MM.1S (cell line): Measurements from ENCODE around the gene MAD1L1.

Experiments
- DNase-seq: peaks from one replicate; pipeline ENCODE4 v3.0.0-alpha.2; 2015
- H2AFZ ChIP-seq: fragments of 300-600 bp; sonication (generic); 2 replicates; pipeline ENCODE4 v1.6.0; 2016; ENCODE audit warnings: antibody characterized with exemption, low read length
- H3F3A ChIP-seq: fragments of 300-600 bp; sonication (generic); 2 replicates; pipeline ENCODE4 v1.6.1; 2016; ENCODE audit warnings: mild to moderate bottlenecking, antibody characterized with exemption, low read length, moderate library complexity, mixed read lengths; ENCODE audit not compliant: insufficient read depth
- H3K27ac ChIP-seq: fragments of 300-600 bp; sonication (generic); 2 replicates; pipeline ENCODE4 v1.5.1; 2016; ENCODE audit warnings: mild to moderate bottlenecking, low read length
- H3K27me3 ChIP-seq: fragments of 300-600 bp; sonication (generic); replicated peaks from 2 replicates; pipeline ENCODE4 v1.6.0; 2016; ENCODE audit warnings: low read length; ENCODE audit not compliant: insufficient read depth
- H3K36me3 ChIP-seq: fragments of 300-600 bp; sonication (generic); replicated peaks from 2 replicates; pipeline ENCODE4 v1.6.1; 2016; ENCODE audit warnings: mild to moderate bottlenecking, low read length, mixed read lengths; ENCODE audit not compliant: insufficient read depth
- H3K4me1 ChIP-seq: fragments of 300-600 bp; sonication (generic); 2 replicates; pipeline ENCODE4 v1.6.1; 2016; ENCODE audit warnings: low read length, mixed read lengths
- H3K4me2 ChIP-seq: fragments of 300-600 bp; sonication (generic); 2 replicates; pipeline ENCODE4 v1.6.0; 2016; ENCODE audit warnings: low read depth, low read length
- H3K4me3 ChIP-seq: fragments of 300-600 bp; sonication (generic); 2 replicates; pipeline ENCODE4 v1.5.1; 2016; ENCODE audit warnings: low read length, mixed read lengths
- H3K79me2 ChIP-seq: fragments of 300-600 bp; sonication (generic); 2 replicates; pipeline ENCODE4 v1.6.1; 2016; ENCODE audit warnings: mixed run types, low read length, mixed read lengths
- H3K9ac ChIP-seq: fragments of 300-600 bp; sonication (generic); 2 replicates; pipeline ENCODE4 v1.6.1; 2016; ENCODE audit warnings: low read length, mixed read lengths
- H3K9me2 ChIP-seq: fragments of 300-600 bp; sonication (generic); replicated peaks from 2 replicates; pipeline ENCODE4 v1.6.1; 2016; ENCODE audit warnings: mild to moderate bottlenecking, low read length, mixed read lengths; ENCODE audit not compliant: insufficient read depth
- H3K9me3 ChIP-seq: fragments of 300-600 bp; sonication (generic); replicated peaks from 2 replicates; pipeline ENCODE4 v1.6.1; 2016; ENCODE audit warnings: mild to moderate bottlenecking, low read length, mixed read lengths; ENCODE audit not compliant: insufficient read depth
- H4K20me1 ChIP-seq: fragments of 300-600 bp; sonication (generic); 2 replicates; pipeline ENCODE4 v1.6.1; 2016; ENCODE audit warnings: mild to moderate bottlenecking, low read length, moderate library complexity, mixed read lengths; ENCODE audit not compliant: insufficient read depth
- EZH2 ChIP-seq: fragments of 300-600 bp; sonication (generic); optimal IDR thresholded peaks from 2 replicates; pipeline ENCODE3; 2017; ENCODE audit warnings: low read depth, mild to moderate bottlenecking, antibody characterized with exemption, low read length, mixed read lengths
- EZH2phosphoT487 ChIP-seq: fragments of 300-600 bp; sonication (generic); IDR thresholded peaks from 2 replicates; pipeline ENCODE4 v1.6.1; 2018; ENCODE audit warnings: antibody characterized with exemption, low read length
- TF ChIP-seq, protein P1 (sequence below): fragments of 300-600 bp; sonication (generic); IDR thresholded peaks from 2 replicates; pipeline ENCODE4 v1.5.1; 2016; ENCODE audit warnings: antibody characterized with exemption, low read length, mixed read lengths

Gene MAD1L1

DNA sequence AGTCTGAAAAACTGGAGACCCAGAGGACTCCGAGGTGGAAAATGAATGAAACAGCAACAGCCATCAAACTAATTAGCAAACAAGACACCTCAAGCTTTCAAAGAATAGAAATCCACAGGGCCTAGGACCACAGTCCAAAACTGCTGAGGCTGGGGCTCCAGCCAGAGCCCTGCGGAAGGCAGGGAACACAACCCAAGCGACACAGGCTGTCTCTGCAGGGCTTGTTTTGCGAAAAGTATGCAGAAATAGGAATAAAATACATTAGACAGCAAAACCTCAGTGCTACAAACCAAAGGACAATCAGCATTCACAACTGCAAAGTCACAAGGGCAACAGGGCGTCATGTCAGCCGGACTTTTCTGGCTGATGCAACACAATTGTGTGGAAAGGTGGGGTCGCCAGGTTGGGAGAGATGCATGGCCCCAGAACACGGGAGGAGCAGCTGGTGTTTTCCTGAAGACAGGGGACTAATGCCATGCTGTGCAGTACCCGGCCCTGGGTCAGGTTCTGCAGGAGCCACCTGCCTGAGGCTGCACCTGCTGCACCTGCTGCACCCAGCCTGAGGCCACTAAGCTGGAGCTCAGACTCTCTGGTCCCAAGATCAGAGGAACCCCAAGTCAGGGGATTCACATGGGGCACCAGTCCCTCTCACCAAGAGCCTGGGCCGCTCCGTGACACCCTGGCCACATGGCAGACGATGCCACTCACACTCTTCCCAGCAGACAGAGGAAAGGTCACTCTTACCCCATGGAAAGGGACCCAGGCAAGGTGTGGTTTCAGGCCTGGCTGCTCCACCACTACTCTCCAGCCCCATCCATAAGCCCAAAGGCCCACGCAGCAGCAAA, 74.2 kb downstream of the MAD1L1 start:
- H3K4me1 ChIP-seq: no peaks in the 10 kb centered on the region
- H3K9ac ChIP-seq: no peak overlapping the region

DNA sequence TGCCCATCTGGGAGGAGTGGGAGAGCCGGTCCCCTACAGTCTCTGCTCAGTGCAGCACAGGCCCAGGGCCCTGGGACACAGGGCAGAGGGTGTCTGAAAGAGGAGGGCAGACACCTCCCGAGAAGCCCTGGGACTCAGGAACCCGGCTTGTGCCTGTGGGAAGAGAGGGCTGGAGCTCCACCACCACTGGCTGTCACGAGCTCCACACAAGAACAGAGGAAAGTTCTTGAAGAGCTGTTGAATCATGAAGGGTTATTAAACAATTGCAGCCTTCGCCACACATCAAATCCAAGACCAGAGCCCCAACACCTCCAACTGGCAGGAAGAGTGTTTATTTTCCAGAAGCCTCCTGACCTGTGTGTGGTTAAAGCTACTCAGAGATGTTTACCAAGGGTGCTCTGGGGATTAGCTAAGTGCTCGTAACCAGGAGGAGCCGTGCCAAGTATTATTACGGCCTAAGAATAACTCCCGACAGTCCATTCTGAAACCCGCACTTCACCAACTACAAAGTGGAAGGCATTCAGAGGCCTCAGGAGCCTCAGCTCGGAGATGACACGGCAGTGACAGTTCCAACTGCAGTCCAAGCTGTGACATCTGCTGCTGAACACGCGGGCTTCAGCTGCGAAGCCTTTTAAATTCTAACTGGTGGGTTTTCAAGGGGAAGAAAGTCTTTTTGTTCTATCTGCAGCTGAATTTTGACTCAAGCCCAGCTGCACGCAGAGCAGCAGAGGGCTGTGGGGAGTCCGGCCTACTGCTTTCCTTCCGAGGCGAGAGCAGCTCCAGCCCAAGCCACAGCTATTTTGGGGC, 75.1 kb downstream of the MAD1L1 start:
- H3K9ac ChIP-seq: no peak overlapping the region
- DNase-seq: no peak
- no peaks in the 10 kb centered on the region for H3K79me2 ChIP-seq
- H2AFZ ChIP-seq: no peak overlapping the region
- no peaks in the 10 kb centered on the region for H3K36me3 ChIP-seq
- no peaks in the 10 kb centered on the region for H3F3A ChIP-seq
- no peak overlapping the region for H3K4me3 ChIP-seq
- no peak for TF ChIP-seq EZH2
- TF ChIP-seq, protein P1, sequence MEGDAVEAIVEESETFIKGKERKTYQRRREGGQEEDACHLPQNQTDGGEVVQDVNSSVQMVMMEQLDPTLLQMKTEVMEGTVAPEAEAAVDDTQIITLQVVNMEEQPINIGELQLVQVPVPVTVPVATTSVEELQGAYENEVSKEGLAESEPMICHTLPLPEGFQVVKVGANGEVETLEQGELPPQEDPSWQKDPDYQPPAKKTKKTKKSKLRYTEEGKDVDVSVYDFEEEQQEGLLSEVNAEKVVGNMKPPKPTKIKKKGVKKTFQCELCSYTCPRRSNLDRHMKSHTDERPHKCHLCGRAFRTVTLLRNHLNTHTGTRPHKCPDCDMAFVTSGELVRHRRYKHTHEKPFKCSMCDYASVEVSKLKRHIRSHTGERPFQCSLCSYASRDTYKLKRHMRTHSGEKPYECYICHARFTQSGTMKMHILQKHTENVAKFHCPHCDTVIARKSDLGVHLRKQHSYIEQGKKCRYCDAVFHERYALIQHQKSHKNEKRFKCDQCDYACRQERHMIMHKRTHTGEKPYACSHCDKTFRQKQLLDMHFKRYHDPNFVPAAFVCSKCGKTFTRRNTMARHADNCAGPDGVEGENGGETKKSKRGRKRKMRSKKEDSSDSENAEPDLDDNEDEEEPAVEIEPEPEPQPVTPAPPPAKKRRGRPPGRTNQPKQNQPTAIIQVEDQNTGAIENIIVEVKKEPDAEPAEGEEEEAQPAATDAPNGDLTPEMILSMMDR: no peak
- TF ChIP-seq EZH2phosphoT487: no peak
- no peaks in the 10 kb centered on the region for H3K27me3 ChIP-seq
- no peaks in the 10 kb centered on the region for H4K20me1 ChIP-seq
- no peak overlapping the region for H3K4me2 ChIP-seq
- no peaks in the 10 kb centered on the region for H3K9me2 ChIP-seq
- H3K9me3 ChIP-seq: no peaks in the 10 kb centered on the region
- no peaks in the 10 kb centered on the region for H3K4me1 ChIP-seq
- no peak overlapping the region for H3K27ac ChIP-seq

More for the DNA sequence above, 74.2 kb downstream of the MAD1L1 start:
- no peaks in the 10 kb centered on the region for H3K27me3 ChIP-seq
- H3K4me2 ChIP-seq: no peak overlapping the region
- no peak overlapping the region for H3K27ac ChIP-seq
- H3K4me3 ChIP-seq: no peak overlapping the region
- no peaks in the 10 kb centered on the region for H3K9me3 ChIP-seq
- H4K20me1 ChIP-seq: no peaks in the 10 kb centered on the region
- no peak overlapping the region for H2AFZ ChIP-seq
- H3F3A ChIP-seq: no peaks in the 10 kb centered on the region
- no peaks in the 10 kb centered on the region for H3K79me2 ChIP-seq
- H3K9me2 ChIP-seq: no peaks in the 10 kb centered on the region
- DNase-seq: no peak
- TF ChIP-seq, protein P1: no peak
- TF ChIP-seq EZH2phosphoT487: no peak
- TF ChIP-seq EZH2: no peak
- no peaks in the 10 kb centered on the region for H3K36me3 ChIP-seq

DNA sequence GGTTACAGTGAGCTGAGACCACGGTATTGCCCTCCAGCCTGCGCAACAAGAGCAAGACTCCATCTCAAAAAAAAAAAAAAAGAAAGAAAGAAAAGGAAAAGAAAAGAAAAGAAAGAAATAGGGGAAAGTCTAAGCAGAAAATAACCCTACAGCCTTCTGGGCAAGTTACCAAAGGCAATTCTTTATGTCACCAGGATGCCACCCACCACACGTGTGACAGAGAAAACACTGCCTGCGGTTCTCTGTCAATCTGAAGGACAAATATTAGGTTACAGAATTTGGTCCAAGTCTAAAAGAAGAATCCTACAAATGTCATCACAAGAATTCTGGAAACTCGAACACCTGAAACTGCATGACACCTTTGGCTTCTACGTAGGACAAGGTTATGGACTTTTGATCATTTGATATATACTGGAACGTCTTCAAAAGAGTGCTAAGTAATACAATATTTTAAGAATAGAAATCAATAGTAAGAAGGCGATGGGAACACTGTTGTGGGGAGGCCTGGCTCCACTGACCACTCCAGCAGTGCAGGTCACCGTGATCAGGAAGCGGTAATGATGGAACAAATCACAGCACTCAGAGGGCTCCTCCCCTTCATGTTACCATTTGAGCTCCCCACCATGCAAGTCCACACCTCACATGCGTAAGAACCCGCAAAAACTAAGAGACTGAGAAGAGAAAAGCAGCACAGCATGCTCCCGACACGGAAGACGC, 75.8 kb downstream of the MAD1L1 start:
- TF ChIP-seq EZH2 (no peak), EZH2phosphoT487 (no peak)
- TF ChIP-seq, protein P1: no peak
- no peaks in the 10 kb centered on the region for H3K27me3 ChIP-seq
- H2AFZ ChIP-seq: no peak overlapping the region
- H3K4me2 ChIP-seq: no peak overlapping the region
- H3K4me3 ChIP-seq: no peak overlapping the region
- H3K9me3 ChIP-seq: no peaks in the 10 kb centered on the region
- no peaks in the 10 kb centered on the region for H3K79me2 ChIP-seq
- H3K9me2 ChIP-seq: no peaks in the 10 kb centered on the region
- H3K27ac ChIP-seq: no peak overlapping the region
- no peaks in the 10 kb centered on the region for H3F3A ChIP-seq
- no peak for DNase-seq
- H3K36me3 ChIP-seq: no peaks in the 10 kb centered on the region
- no peak overlapping the region for H3K9ac ChIP-seq
- no peaks in the 10 kb centered on the region for H3K4me1 ChIP-seq
- no peaks in the 10 kb centered on the region for H4K20me1 ChIP-seq
